Left cardiac atrium (tissue), 2 donors: Measurements from ENCODE around the gene ZNF500. TPM values are rescaled to one million over a fixed set of nuclear protein-coding genes. Genes with fewer than 3 reads are reported as not detected.

Source experiments
- total RNA-seq, 2 donors: library from RNA; stranded (reverse); fragmentation: NEBNext Ultra II Directional; extraction: Animal tissue kit (Norgen Biotek cat#: 25700); gene quantifications; one replicate each; pipeline ENCODE4 v1.2.1, GENCODE V29; 2021
- donor health status: DM: no; HTN: yes; CAD: no; lungs with severe emphysema.
- donor health status: DM: yes; HTN: yes; CAD: no.

Gene ZNF500
- total RNA-seq, 2 donors from 2014 or later: 6.3 to 10.3 TPM

Other genes starting within 250 kb of the ZNF500 start
- gene CDIP1, start 228.4 kb downstream of the ZNF500 start, total RNA-seq: 10 to 100 TPM; 34.1 to 42.9 TPM
- under 1 TPM in 1 of 2 donors, not detected in 1; 0.10 TPM for gene C16orf96, start 210.8 kb downstream of the ZNF500 start, total RNA-seq
- 10 to 100 TPM; 19.6 to 20.0 TPM for gene UBALD1, start 152.3 kb downstream of the ZNF500 start, total RNA-seq
- gene MGRN1, start 142.3 kb downstream of the ZNF500 start, total RNA-seq: 10 to 100 TPM; 33.1 to 44.6 TPM
- gene NUDT16L1, start 73.6 kb downstream of the ZNF500 start, total RNA-seq: 10 to 100 TPM; 39.1 to 41.0 TPM
- 10 to 100 TPM; 11.0 to 11.6 TPM for gene ANKS3, start 32.9 kb downstream of the ZNF500 start, total RNA-seq
- under 1 TPM; 0.52 to 0.85 TPM for gene DNAAF8, start 32.6 kb downstream of the ZNF500 start, total RNA-seq
- not detected for gene SEPTIN12, start 21.2 kb upstream of the ZNF500 start, total RNA-seq
- gene SMIM22, start 28.2 kb upstream of the ZNF500 start, total RNA-seq: not detected
- 10 to 100 TPM; 53.6 to 54.5 TPM for gene ROGDI, start 35.5 kb upstream of the ZNF500 start, total RNA-seq
- 10 to 100 TPM; 65.2 to 78.2 TPM for gene GLYR1, start 80.1 kb upstream of the ZNF500 start, total RNA-seq
- 10 to 100 TPM; 28.0 to 33.6 TPM for gene UBN1, start 80.3 kb upstream of the ZNF500 start, total RNA-seq
- 10 to 100 TPM in 1 of 2 donors, 1 to 10 TPM in 1; 6.1 to 15.8 TPM for gene PPL, start 170.0 kb upstream of the ZNF500 start, total RNA-seq
- 1 to 10 TPM in 1 of 2 donors, under 1 TPM in 1; 0.58 to 2.3 TPM for gene SEC14L5, start 191.2 kb upstream of the ZNF500 start, total RNA-seq